ENCODE measurements around the gene FCHSD2. TPM values are rescaled to one million over a fixed set of nuclear protein-coding genes. Genes with fewer than 3 reads are reported as not detected.

FCHSD2 gene
- total and polyA plus RNA-seq, 2 of the 13 experiments (the other 11 are each of a cell fraction or from before 2014, with no cell fraction given), result 20.5 to 24.8 TPM

DNA sequence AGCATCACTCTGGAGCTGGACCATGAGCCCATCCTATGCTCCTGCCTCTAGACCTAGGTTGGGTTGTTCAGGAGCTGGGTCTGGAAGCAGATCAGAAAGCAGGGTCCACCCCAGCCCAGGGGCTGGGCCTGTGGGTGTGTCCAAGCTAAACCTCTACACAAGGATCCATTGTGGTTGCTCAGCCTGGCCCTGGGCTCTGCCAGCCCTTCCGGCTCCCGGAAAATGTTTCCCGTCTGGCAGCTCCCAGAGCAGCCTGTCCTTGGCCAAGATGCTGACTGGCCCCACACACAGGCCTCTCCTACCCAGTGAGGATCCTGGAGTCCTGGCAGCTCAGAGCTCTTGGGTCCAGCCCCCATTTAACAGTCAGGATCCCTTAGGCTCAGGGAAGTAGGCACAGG, 35.3 kb upstream of the FCHSD2 start (continued):
- TF ChIP-seq, protein P1, sequence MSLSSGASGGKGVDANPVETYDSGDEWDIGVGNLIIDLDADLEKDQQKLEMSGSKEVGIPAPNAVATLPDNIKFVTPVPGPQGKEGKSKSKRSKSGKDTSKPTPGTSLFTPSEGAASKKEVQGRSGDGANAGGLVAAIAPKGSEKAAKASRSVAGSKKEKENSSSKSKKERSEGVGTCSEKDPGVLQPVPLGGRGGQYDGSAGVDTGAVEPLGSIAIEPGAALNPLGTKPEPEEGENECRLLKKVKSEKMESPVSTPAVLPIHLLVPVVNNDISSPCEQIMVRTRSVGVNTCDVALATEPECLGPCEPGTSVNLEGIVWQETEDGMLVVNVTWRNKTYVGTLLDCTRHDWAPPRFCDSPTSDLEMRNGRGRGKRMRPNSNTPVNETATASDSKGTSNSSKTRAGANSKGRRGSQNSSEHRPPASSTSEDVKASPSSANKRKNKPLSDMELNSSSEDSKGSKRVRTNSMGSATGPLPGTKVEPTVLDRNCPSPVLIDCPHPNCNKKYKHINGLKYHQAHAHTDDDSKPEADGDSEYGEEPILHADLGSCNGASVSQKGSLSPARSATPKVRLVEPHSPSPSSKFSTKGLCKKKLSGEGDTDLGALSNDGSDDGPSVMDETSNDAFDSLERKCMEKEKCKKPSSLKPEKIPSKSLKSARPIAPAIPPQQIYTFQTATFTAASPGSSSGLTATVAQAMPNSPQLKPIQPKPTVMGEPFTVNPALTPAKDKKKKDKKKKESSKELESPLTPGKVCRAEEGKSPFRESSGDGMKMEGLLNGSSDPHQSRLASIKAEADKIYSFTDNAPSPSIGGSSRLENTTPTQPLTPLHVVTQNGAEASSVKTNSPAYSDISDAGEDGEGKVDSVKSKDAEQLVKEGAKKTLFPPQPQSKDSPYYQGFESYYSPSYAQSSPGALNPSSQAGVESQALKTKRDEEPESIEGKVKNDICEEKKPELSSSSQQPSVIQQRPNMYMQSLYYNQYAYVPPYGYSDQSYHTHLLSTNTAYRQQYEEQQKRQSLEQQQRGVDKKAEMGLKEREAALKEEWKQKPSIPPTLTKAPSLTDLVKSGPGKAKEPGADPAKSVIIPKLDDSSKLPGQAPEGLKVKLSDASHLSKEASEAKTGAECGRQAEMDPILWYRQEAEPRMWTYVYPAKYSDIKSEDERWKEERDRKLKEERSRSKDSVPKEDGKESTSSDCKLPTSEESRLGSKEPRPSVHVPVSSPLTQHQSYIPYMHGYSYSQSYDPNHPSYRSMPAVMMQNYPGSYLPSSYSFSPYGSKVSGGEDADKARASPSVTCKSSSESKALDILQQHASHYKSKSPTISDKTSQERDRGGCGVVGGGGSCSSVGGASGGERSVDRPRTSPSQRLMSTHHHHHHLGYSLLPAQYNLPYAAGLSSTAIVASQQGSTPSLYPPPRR (CRISPR knock-in tag; IDR thresholded peaks at IDR 0.05; ENCODE audit: borderline replicate concordance), result peak; percentile 62; the same call in 1 of the 2 replicates
- no peak for TF ChIP-seq REPIN1 (CRISPR knock-in tag; IDR thresholded peaks at IDR 0.05; ENCODE audit: borderline replicate concordance, low read depth)
- TF ChIP-seq ATF6 (CRISPR knock-in tag; conservative IDR thresholded peaks at IDR 0.05), result no peak
- no peak for TF ChIP-seq ZNF124 (CRISPR knock-in tag; IDR thresholded peaks at IDR 0.05)
- TF ChIP-seq, protein P2, sequence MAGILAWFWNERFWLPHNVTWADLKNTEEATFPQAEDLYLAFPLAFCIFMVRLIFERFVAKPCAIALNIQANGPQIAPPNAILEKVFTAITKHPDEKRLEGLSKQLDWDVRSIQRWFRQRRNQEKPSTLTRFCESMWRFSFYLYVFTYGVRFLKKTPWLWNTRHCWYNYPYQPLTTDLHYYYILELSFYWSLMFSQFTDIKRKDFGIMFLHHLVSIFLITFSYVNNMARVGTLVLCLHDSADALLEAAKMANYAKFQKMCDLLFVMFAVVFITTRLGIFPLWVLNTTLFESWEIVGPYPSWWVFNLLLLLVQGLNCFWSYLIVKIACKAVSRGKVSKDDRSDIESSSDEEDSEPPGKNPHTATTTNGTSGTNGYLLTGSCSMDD (CRISPR knock-in tag; IDR thresholded peaks at IDR 0.05), result no peak
- TF ChIP-seq PPARG (CRISPR knock-in tag; conservative IDR thresholded peaks at IDR 0.05), result 0 out of 2 replicates have a peak, but pooled peaks have one; percentile 22
- TF ChIP-seq ZNF563 (CRISPR knock-in tag; IDR thresholded peaks at IDR 0.05), result peak; percentile 24; the same call in 1 of the 2 replicates
- TF ChIP-seq, protein P3, sequence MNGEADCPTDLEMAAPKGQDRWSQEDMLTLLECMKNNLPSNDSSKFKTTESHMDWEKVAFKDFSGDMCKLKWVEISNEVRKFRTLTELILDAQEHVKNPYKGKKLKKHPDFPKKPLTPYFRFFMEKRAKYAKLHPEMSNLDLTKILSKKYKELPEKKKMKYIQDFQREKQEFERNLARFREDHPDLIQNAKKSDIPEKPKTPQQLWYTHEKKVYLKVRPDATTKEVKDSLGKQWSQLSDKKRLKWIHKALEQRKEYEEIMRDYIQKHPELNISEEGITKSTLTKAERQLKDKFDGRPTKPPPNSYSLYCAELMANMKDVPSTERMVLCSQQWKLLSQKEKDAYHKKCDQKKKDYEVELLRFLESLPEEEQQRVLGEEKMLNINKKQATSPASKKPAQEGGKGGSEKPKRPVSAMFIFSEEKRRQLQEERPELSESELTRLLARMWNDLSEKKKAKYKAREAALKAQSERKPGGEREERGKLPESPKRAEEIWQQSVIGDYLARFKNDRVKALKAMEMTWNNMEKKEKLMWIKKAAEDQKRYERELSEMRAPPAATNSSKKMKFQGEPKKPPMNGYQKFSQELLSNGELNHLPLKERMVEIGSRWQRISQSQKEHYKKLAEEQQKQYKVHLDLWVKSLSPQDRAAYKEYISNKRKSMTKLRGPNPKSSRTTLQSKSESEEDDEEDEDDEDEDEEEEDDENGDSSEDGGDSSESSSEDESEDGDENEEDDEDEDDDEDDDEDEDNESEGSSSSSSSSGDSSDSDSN (CRISPR knock-in tag; IDR thresholded peaks at IDR 0.05), result 0 out of 2 replicates have a peak, but pooled peaks have one; percentile 15
- no peak for TF ChIP-seq SUZ12 (IDR thresholded peaks at IDR 0.05; ENCODE audit: low read depth, low read length)
- no peak for TF ChIP-seq MXD4 (CRISPR knock-in tag; IDR thresholded peaks at IDR 0.05)
- no peak for TF ChIP-seq EEA1 (CRISPR knock-in tag; IDR thresholded peaks at IDR 0.05; ENCODE audit: borderline replicate concordance)
- TF ChIP-seq ZNF720 (CRISPR knock-in tag; IDR thresholded peaks at IDR 0.05), result no peak
- TF ChIP-seq, protein P4, sequence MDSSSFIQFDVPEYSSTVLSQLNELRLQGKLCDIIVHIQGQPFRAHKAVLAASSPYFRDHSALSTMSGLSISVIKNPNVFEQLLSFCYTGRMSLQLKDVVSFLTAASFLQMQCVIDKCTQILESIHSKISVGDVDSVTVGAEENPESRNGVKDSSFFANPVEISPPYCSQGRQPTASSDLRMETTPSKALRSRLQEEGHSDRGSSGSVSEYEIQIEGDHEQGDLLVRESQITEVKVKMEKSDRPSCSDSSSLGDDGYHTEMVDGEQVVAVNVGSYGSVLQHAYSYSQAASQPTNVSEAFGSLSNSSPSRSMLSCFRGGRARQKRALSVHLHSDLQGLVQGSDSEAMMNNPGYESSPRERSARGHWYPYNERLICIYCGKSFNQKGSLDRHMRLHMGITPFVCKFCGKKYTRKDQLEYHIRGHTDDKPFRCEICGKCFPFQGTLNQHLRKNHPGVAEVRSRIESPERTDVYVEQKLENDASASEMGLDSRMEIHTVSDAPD (CRISPR knock-in tag; IDR thresholded peaks at IDR 0.05), result peak; percentile 25; the same call in 1 of the 2 replicates
- TF ChIP-seq POGZ (CRISPR knock-in tag; IDR thresholded peaks at IDR 0.05), result no peak
- no peak for TF ChIP-seq MXD3 (CRISPR knock-in tag; IDR thresholded peaks at IDR 0.05)
- TF ChIP-seq ZNF652 (CRISPR knock-in tag; IDR thresholded peaks at IDR 0.05; ENCODE audit: borderline replicate concordance, low read depth), result no peak
- TF ChIP-seq ZNF160 (CRISPR knock-in tag; IDR thresholded peaks at IDR 0.05), result no peak
- peak; percentile 93 for TF ChIP-seq ETV5 (CRISPR knock-in tag; IDR thresholded peaks at IDR 0.05; ENCODE audit: borderline replicate concordance)
